Measurements from ENCODE around the gene TJP3. TPM values are rescaled to one million over a fixed set of nuclear protein-coding genes. Genes with fewer than 3 reads are reported as not detected.
A peak's percentile ranks its signal among the peaks of the same experiment; 100 is the strongest.

Gene TJP3
- total and polyA plus RNA-seq, 2 experiments from 2014 or later = 18.2 to 23.9 TPM

DNA sequence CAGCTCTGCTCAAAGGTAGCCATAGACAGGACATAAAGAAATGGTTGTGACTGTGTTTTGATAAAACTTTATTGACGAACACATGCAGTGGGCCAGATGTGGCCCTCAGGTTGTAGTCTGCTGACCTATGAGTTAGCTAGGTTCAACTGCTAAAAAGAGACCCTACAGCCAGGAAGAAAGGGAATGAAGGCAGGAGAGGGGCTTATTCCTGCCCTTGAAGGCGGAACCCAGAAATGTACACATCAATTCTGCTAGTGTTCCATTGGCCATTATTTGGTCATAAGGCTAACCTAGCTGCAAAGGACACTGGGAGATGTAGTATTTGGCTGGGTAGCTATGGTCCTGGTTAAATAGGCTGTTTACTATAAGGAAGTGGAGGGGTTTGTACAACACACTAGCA is 35.3 kb downstream of the TJP3 start:
- Histone ChIP-seq H3K36me3 (ENCODE audit: insufficient read depth) (no peaks in the 10 kb centered on the region), H3K4me2 (no peak overlapping the region), H3K79me2 (replicated peaks; ENCODE audit: insufficient read depth) (no peaks in the 10 kb centered on the region), H3K4me3 (no peak overlapping the region), H3F3A (replicated peaks; ENCODE audit: low read depth) (no peaks in the 10 kb centered on the region), H2AFZ (0 out of 2 replicates have a peak overlapping the region, but pooled peaks have one; percentile 58), H3K9me2 (ENCODE audit: insufficient read depth) (no peaks in the 10 kb centered on the region), H3K27me3 (ENCODE audit: insufficient read depth) (no peaks in the 10 kb centered on the region), H3K4me1 (ENCODE audit: insufficient read depth) (no peaks in the 10 kb centered on the region), H4K20me1 (replicated peaks; ENCODE audit: insufficient read depth) (no peaks in the 10 kb centered on the region), H3K27ac (ENCODE audit: low read depth) (no peak overlapping the region)
- H3K4me1 Mint-ChIP-seq = no peaks in the 10 kb centered on the region
- peaks cover 4% of the 10 kb centered on the region for H3K27me3 Mint-ChIP-seq (ENCODE audit: insufficient read depth, low read depth, poor library complexity)
- TF ChIP-seq EZH2 (IDR thresholded peaks at IDR 0.05; ENCODE audit: low read depth, unreplicated experiment) (no peak), ZNF114 (CRISPR knock-in tag; IDR thresholded peaks at IDR 0.05) (no peak), POLR2AphosphoS5 (IDR thresholded peaks at IDR 0.05; ENCODE audit: low read depth) (no peak)
- TF ChIP-seq, protein P1, sequence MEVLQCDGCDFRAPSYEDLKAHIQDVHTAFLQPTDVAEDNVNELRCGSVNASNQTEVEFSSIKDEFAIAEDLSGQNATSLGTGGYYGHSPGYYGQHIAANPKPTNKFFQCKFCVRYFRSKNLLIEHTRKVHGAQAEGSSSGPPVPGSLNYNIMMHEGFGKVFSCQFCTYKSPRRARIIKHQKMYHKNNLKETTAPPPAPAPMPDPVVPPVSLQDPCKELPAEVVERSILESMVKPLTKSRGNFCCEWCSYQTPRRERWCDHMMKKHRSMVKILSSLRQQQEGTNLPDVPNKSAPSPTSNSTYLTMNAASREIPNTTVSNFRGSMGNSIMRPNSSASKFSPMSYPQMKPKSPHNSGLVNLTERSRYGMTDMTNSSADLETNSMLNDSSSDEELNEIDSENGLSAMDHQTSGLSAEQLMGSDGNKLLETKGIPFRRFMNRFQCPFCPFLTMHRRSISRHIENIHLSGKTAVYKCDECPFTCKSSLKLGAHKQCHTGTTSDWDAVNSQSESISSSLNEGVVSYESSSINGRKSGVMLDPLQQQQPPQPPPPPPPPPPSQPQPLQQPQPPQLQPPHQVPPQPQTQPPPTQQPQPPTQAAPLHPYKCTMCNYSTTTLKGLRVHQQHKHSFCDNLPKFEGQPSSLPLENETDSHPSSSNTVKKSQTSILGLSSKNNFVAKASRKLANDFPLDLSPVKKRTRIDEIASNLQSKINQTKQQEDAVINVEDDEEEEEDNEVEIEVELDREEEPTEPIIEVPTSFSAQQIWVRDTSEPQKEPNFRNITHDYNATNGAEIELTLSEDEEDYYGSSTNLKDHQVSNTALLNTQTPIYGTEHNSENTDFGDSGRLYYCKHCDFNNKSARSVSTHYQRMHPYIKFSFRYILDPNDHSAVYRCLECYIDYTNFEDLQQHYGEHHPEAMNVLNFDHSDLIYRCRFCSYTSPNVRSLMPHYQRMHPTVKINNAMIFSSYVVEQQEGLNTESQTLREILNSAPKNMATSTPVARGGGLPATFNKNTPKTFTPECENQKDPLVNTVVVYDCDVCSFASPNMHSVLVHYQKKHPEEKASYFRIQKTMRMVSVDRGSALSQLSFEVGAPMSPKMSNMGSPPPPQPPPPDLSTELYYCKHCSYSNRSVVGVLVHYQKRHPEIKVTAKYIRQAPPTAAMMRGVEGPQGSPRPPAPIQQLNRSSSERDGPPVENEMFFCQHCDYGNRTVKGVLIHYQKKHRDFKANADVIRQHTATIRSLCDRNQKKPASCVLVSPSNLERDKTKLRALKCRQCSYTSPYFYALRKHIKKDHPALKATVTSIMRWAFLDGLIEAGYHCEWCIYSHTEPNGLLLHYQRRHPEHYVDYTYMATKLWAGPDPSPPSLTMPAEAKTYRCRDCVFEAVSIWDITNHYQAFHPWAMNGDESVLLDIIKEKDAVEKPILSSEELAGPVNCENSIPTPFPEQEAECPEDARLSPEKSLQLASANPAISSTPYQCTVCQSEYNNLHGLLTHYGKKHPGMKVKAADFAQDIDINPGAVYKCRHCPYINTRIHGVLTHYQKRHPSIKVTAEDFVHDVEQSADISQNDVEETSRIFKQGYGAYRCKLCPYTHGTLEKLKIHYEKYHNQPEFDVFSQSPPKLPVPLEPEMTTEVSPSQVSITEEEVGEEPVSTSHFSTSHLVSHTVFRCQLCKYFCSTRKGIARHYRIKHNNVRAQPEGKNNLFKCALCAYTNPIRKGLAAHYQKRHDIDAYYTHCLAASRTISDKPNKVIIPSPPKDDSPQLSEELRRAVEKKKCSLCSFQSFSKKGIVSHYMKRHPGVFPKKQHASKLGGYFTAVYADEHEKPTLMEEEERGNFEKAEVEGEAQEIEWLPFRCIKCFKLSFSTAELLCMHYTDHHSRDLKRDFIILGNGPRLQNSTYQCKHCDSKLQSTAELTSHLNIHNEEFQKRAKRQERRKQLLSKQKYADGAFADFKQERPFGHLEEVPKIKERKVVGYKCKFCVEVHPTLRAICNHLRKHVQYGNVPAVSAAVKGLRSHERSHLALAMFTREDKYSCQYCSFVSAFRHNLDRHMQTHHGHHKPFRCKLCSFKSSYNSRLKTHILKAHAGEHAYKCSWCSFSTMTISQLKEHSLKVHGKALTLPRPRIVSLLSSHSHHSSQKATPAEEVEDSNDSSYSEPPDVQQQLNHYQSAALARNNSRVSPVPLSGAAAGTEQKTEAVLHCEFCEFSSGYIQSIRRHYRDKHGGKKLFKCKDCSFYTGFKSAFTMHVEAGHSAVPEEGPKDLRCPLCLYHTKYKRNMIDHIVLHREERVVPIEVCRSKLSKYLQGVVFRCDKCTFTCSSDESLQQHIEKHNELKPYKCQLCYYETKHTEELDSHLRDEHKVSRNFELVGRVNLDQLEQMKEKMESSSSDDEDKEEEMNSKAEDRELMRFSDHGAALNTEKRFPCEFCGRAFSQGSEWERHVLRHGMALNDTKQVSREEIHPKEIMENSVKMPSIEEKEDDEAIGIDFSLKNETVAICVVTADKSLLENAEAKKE (CRISPR knock-in tag; IDR thresholded peaks at IDR 0.05) = no peak
- DNase-seq (ENCODE audit: low spot score) (peak; percentile 44), ATAC-seq (peak; percentile 66; the same call in 2 of the 3 replicates)
- H3K36me3 Mint-ChIP-seq (ENCODE audit: low read depth) = no peaks in the 10 kb centered on the region
- no peak overlapping the region for H3K4me3 Mint-ChIP-seq
- H3K27ac Mint-ChIP-seq = no peak overlapping the region
- no peaks in the 10 kb centered on the region for H3K9me3 Mint-ChIP-seq

DNA sequence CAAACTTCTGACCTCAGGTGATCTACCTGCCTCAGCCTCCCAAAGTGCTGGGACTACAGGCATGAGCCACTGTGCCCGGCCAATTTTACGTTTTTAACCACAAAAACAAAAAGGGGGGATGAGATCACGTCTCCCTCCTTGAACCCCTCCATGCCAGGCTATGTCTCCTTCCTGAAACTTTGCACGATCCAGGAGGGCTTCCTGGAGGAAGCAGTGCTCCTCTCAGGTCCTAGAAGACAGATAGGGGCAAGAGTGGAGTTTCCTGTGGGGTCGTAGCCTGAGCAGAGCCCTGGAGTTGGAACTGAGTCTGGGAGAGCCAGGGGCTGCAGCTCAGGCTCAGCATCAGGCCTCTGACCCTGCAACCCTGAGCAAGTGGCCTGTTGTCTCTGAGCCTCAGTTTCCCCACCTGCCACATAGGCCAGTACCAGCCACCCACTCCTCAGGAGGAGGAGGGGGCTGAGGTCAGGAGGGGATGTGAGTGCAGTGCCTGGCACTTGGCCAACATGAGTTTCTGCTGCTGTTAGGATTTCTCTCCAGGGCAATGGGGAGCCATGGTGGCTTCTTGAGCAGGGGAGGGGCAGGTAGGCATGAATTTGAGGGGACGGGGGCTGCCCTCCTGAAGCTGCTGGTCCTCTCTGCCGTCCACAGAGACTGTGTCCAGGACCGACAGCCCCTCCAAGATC is 37.3 kb downstream of the TJP3 start:
- Histone ChIP-seq H3K27me3 (ENCODE audit: insufficient read depth) (no peaks in the 10 kb centered on the region), H3K79me2 (replicated peaks; ENCODE audit: insufficient read depth) (no peaks in the 10 kb centered on the region), H3K36me3 (ENCODE audit: insufficient read depth) (no peaks in the 10 kb centered on the region), H3K4me3 (no peak overlapping the region), H2AFZ (no peak overlapping the region), H3K4me1 (ENCODE audit: insufficient read depth) (no peaks in the 10 kb centered on the region), H3F3A (replicated peaks; ENCODE audit: low read depth) (no peaks in the 10 kb centered on the region), H3K9me2 (ENCODE audit: insufficient read depth) (no peaks in the 10 kb centered on the region), H4K20me1 (replicated peaks; ENCODE audit: insufficient read depth) (no peaks in the 10 kb centered on the region), H3K27ac (ENCODE audit: low read depth) (no peak overlapping the region), H3K4me2 (no peak overlapping the region)
- ATAC-seq (no peak), DNase-seq (ENCODE audit: low spot score) (no peak)
- Mint-ChIP-seq H3K4me1 (no peaks in the 10 kb centered on the region), H3K36me3 (ENCODE audit: low read depth) (peaks cover 7% of the 10 kb centered on the region; the same call in 2 of the 3 replicates), H3K4me3 (no peak overlapping the region), H3K27me3 (ENCODE audit: insufficient read depth, low read depth, poor library complexity) (peaks cover 6% of the 10 kb centered on the region), H3K9me3 (no peaks in the 10 kb centered on the region), H3K27ac (no peak overlapping the region)
- TF ChIP-seq EZH2 (IDR thresholded peaks at IDR 0.05; ENCODE audit: low read depth, unreplicated experiment) = no peak
- TF ChIP-seq, protein P1 (CRISPR knock-in tag; IDR thresholded peaks at IDR 0.05) = no peak

Measured in GM23338 (cell line).